ENCODE results near the gene YJU2. TPM values are rescaled to one million over a fixed set of nuclear protein-coding genes. Genes with fewer than 3 reads are reported as not detected.
"Not testable (repeated sequence)": the region's sequence is repeated elsewhere in the genome, so short reads cannot be mapped to it uniquely, and the experiment has no call there.

The YJU2 gene
- total RNA-seq, 4 donors from 2014 or later = 19.4 to 33.9 (median 24.0) TPM

DNA sequence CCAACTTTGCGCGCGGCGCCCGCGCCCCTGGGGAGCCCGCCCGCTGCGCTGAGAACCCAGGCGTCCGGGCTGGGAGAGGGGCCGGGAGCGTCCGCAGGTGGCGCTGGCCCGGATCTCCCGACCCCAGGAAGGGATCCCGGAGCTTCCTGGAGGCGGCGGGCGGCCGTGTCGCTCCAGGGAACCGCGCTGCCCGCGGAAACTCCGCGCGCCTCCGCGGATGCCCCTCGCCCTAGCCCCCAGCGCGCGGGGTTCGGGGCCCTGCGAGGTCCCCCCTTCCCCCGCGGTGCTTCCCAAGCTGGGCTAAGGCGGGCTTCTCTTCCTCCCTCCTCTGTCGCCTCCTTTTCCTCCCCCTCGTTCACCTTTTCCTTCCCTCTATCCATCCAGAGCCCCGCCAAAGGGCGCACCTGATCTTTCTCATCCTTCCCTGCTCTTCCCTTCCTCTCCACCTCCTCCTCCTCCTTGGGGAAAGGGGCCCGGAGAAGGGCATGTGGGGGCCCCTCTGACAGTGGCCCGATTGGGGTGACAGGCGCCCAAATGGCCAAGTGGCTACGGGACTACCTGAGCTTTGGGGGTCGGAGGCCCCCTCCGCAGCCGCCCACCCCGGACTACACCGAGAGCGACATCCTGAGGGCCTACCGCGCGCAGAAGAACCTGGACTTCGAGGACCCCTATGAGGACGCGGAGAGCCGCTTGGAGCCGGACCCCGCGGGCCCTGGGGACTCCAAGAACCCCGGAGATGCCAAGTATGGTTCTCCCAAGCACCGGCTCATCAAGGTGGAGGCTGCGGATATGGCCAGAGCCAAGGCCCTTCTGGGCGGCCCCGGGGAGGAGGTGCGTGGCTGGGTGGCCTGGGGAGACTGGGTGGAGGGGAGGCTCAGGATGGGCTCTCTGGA, 32.9 kb downstream of the YJU2 start:
- Histone ChIP-seq H3K4me3 (peak overlapping the region in 2 of 4 donors; percentile 13 to 15), H3K9me3 (no peaks in the 10 kb centered on the region), H3K27ac (no peak overlapping the region), H3K4me1 (peaks cover 0 to 20% (median 6%) of the 10 kb centered on the region in 4 donors), H3K27me3 (peaks cover 0 to 75% of the 10 kb centered on the region in 2 donors), H3K36me3 (no peaks in the 10 kb centered on the region)
- DNase-seq (ENCODE audit: low spot score in 2 of 2) = no peak
- TF ChIP-seq, protein P1, sequence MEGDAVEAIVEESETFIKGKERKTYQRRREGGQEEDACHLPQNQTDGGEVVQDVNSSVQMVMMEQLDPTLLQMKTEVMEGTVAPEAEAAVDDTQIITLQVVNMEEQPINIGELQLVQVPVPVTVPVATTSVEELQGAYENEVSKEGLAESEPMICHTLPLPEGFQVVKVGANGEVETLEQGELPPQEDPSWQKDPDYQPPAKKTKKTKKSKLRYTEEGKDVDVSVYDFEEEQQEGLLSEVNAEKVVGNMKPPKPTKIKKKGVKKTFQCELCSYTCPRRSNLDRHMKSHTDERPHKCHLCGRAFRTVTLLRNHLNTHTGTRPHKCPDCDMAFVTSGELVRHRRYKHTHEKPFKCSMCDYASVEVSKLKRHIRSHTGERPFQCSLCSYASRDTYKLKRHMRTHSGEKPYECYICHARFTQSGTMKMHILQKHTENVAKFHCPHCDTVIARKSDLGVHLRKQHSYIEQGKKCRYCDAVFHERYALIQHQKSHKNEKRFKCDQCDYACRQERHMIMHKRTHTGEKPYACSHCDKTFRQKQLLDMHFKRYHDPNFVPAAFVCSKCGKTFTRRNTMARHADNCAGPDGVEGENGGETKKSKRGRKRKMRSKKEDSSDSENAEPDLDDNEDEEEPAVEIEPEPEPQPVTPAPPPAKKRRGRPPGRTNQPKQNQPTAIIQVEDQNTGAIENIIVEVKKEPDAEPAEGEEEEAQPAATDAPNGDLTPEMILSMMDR (IDR thresholded peaks at IDR 0.05) = no peak
- TF ChIP-seq POLR2A (IDR thresholded peaks at IDR 0.05) (no peak), EP300 (IDR thresholded peaks at IDR 0.05) (no peak)
- WGBS, 2 donors = 3 to 5% methylated on average over 50 to 68 of the region's 71 CpGs

DNA sequence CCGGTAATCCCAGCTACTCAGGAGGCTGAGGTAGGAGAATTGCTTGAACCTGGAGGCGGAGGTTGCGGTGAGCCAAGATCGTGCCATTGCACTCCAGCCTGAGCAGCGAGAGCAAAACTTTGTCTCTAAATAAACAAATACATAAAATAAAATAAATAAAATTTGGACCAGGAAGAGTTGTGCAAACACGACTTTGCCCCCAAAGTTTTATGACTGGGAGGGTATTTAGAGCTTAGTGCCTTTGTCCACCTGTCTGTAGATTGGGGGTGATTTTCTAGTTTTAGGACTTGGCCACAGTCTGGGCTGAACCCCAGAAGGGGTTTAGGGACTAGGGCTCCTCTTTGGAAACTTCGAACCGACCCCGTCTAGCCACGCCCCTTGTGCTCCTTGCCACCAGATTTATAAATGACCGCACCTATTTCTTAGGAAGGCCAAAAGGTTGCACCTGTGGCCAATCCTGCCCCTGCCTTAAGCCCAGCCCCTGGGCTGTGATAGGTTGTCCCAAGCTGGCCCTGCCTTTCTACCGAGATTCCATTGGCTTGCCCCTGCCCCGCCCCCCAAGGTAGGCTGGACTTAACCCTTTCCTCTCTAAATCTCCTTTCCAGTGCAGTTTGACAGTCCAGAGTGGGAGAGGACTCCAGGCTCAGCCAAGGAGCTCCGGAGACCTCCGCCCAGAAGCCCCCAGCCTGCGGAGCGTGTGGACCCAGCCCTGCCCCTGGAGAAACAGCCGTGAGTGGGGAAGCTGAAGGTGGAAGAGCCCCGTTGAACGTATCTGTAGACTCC, 37.5 kb downstream of the YJU2 start:
- Histone ChIP-seq H3K27ac (no peak overlapping the region), H3K9me3 (no peaks in the 10 kb centered on the region), H3K4me3 (no peak overlapping the region), H3K4me1 (peaks cover 0 to 11% (median 3%) of the 10 kb centered on the region in 4 donors), H3K27me3 (peaks cover 0 to 65% of the 10 kb centered on the region in 2 donors), H3K36me3 (no peaks in the 10 kb centered on the region)
- 35 to 42% methylated on average over 20 of the region's 20 CpGs for WGBS, 2 donors
- no peak for DNase-seq (ENCODE audit: low spot score in 2 of 2)
- TF ChIP-seq, protein P1 (IDR thresholded peaks at IDR 0.05) = no peak
- no peak for TF ChIP-seq EP300 (IDR thresholded peaks at IDR 0.05)

DNA sequence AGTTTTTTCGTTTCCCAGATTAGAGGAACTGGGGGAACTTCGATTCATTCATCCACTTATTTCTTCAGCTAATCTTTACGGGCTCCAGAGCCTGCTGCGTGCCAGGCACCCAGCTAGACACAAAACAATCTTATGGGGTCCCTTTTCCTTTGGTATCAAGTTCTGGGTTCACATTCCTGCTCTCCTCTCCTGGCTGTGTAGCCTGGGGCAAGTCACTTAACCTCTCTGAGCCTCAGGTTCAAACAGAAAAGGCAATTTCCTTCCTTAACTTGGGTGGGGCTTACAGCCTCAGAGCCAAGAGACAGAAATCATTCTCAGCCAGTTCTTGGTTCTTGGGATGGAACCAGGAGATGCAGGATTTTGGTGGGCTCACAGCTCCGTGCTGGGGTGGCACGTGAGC, 38.1 kb downstream of the YJU2 start:
- Histone ChIP-seq H3K36me3 (no peaks in the 10 kb centered on the region), H3K27me3 (peaks cover 0 to 59% of the 10 kb centered on the region in 2 donors), H3K27ac (no peak overlapping the region), H3K9me3 (no peaks in the 10 kb centered on the region), H3K4me1 (peaks cover 0 to 5% (median 0%) of the 10 kb centered on the region in 4 donors), H3K4me3 (no peak overlapping the region)
- TF ChIP-seq, protein P1 (IDR thresholded peaks at IDR 0.05) = no peak
- TF ChIP-seq POLR2A (IDR thresholded peaks at IDR 0.05) (no peak), EP300 (IDR thresholded peaks at IDR 0.05) (no peak)
- 61 to 67% methylated on average over 6 of the region's 6 CpGs for WGBS, 2 donors
- no peak for DNase-seq (ENCODE audit: low spot score in 2 of 2)

GRCh38 chr19:4286141-4286540, 39.3 kb downstream of the YJU2 start:
- DNase-seq (ENCODE audit: low spot score in 2 of 2) = not testable (repeated sequence)
- peaks cover 0 to 55% of the 10 kb centered on the region in 2 donors for H3K27me3 ChIP-seq
- WGBS, 2 donors = 83 to 90% methylated on average over 4 of the region's 4 CpGs

GRCh38 chr19:4288091-4288777, 41.4 kb downstream of the YJU2 start:
- TF ChIP-seq, protein P1 (IDR thresholded peaks at IDR 0.05) = no peak
- TF ChIP-seq POLR2A (IDR thresholded peaks at IDR 0.05) (no peak), EP300 (IDR thresholded peaks at IDR 0.05) (no peak)
- H3K9me3 ChIP-seq = no peaks in the 10 kb centered on the region
- peaks cover 0 to 52% of the 10 kb centered on the region in 2 donors for H3K27me3 ChIP-seq
- H3K27ac ChIP-seq = no peak overlapping the region
- DNase-seq (ENCODE audit: low spot score in 2 of 2) = no peak
- WGBS, 2 donors = 79% methylated on average over 16 of the region's 16 CpGs
- H3K4me3 ChIP-seq = no peak overlapping the region
- H3K4me1 ChIP-seq = no peaks in the 10 kb centered on the region
- H3K36me3 ChIP-seq = no peaks in the 10 kb centered on the region

More at GRCh38 chr19:4286141-4286540, 39.3 kb downstream of the YJU2 start:
- H3K4me1 ChIP-seq, H3K9me3 ChIP-seq, H3K4me3 ChIP-seq, H3K27ac ChIP-seq, H3K36me3 ChIP-seq: not testable (repeated sequence)

Measured in tibial nerve (tissue), 4 donors.